IPS-15b (cell line): ENCODE measurements around the gene YOD1.

Experiments
- H3K27me3 ChIP-seq: one replicate; pipeline ENCODE4 v1.6.1; 2013; ENCODE audit warnings: low read length; ENCODE audit not compliant: control insufficient read depth, insufficient read depth
- H3K36me3 ChIP-seq: one replicate; pipeline ENCODE4 v1.6.1; 2013; ENCODE audit warnings: low read length; ENCODE audit not compliant: control insufficient read depth, insufficient read depth
- H3K4me1 ChIP-seq: one replicate; pipeline ENCODE4 v1.6.1; 2013; ENCODE audit warnings: mild to moderate bottlenecking, low read length; ENCODE audit not compliant: control insufficient read depth, insufficient read depth
- H3K4me3 ChIP-seq: one replicate; pipeline ENCODE4 v1.5.1; 2013; ENCODE audit warnings: low read depth, low read length
- H3K9ac ChIP-seq: one replicate; pipeline ENCODE4 v1.6.1; 2013; ENCODE audit warnings: low read depth, mild to moderate bottlenecking, low read length
- H3K9me3 ChIP-seq: one replicate; pipeline ENCODE4 v1.6.1; 2013; ENCODE audit warnings: mild to moderate bottlenecking, low read length; ENCODE audit not compliant: control insufficient read depth, insufficient read depth

The YOD1 gene

DNA sequence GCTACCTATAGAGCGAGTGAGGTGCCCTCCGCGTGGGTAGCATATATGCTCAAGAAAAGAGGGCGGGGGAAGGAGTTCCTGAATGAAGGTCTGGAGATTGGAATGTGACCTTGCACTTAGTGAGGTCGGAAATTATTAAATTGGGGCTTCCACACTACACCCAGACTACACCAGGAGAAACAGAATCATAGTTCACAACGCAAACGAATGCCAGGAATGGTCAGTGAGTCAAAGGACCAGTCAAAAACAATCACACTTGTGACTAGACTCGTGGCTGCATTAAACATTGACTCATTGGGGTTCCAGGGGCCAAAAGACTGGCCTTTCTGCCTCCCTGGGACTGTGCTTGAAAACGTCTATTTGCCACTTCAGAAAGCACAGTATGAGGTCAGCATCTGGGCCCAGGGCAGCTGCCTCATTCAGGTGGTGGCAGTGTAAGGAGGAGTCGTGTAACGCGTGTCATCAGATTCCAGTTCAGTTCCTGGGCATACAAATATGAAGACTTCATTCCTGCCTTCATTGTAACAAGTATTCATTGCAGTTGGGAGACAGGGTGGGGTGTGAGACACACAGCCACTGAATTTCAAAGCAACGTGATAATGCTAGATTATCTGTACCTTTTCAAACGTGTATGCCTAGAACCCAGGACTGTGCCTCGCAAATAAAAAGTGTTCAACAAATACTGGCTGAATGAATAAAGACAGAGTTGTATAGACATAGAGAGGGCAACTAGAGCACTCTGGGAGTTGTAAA is at the start of gene YOD1:
Gene YOD1 (minus strand): TSS at position 18 of the 753 bp plus-strand sequence. CDS start 178 bp downstream, outside the sequence.
- peak within 1 kb of the TSS; percentile 95 for H3K4me3 ChIP-seq

DNA sequence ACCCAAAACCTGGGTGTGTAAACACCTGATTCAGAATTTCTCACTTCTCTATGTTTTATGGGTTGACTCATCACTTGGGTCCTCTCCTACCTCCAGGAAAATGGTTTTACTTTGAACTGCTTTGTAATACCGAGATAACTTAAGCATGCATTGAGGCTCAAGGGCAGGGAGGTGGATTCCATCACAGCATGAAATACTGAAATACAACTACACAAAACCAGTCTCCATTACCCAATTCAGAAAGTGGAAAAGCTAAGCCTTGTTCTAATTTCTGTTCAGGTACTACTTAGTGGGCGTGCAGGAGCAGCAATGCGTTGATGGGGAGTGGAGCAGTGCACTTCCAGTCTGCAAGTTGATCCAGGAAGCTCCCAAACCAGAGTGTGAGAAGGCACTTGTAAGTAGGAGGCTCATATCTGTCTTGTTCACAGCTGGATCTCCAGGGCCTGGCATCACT is 46.9 kb upstream of the YOD1 start:
- Histone ChIP-seq H3K36me3 (no peaks in the 10 kb centered on the region), H3K4me1 (no peaks in the 10 kb centered on the region), H3K27me3 (no peaks in the 10 kb centered on the region), H3K9ac (no peak overlapping the region), H3K9me3 (peaks cover 6% of the 10 kb centered on the region), H3K4me3 (no peak overlapping the region)

More for the DNA sequence above, at the start of gene YOD1:
- Histone ChIP-seq H3K36me3 (peaks cover 10% of the 10 kb centered on the region), H3K27me3 (no peaks in the 10 kb centered on the region), H3K4me1 (peaks cover 18% of the 10 kb centered on the region), H3K9me3 (no peaks in the 10 kb centered on the region), H3K9ac (peak within 1 kb of the TSS; percentile 92)

DNA sequence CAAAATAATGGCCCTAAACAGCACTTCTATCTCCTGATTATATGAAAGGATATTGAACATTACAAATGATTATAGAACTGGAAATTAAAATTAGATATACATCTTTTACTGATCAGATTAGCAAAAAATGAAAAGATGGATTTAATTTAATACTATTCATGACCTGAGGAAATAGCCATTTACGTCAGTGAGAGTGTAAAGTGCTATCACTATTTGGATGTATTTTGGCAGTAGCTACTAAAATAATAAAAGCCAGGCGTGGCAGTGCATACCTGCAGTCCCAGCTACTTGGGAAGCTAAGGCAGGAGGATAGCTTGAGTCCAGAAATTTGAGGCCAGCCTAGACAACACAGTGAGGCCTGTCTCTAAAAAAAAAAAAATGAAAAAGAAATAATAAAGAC is 42.9 kb upstream of the YOD1 start:
- H3K9ac ChIP-seq, result no peak overlapping the region
- no peaks in the 10 kb centered on the region for H3K36me3 ChIP-seq
- H3K4me3 ChIP-seq, result no peak overlapping the region
- no peaks in the 10 kb centered on the region for H3K27me3 ChIP-seq
- no peaks in the 10 kb centered on the region for H3K4me1 ChIP-seq
- H3K9me3 ChIP-seq, result peaks cover 6% of the 10 kb centered on the region

DNA sequence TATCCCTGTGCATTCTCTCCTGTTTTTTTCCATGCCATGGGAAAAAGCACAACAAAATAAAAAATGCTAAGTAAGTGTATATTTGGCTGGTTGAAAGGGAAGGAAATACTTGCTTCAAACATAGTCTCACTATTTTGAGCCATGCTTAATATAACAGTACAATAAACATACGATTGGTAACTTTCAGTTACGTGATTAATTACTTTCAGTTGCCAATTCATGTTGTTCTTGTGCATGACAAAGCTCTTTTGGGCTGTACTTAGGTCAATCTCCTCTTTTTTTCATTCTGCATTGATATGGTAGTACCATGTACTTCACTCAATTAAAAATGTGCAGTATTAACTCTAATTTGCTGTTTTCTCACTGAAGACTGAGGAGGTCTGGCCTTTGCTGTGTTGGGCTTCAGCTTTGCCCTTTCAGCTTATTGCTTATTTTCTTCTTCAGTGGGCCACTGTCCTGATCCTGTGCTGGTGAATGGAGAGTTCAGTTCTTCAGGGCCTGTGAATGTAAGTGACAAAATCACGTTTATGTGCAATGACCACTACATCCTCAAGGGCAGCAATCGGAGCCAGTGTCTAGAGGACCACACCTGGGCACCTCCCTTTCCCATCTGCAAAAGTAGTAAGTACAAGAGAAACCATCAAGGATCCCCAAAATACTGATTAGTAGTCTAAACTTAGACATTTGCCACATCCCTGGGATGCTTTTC is 40.3 kb upstream of the YOD1 start:
- Histone ChIP-seq H3K36me3 (no peaks in the 10 kb centered on the region), H3K27me3 (no peaks in the 10 kb centered on the region), H3K9me3 (no peaks in the 10 kb centered on the region), H3K9ac (no peak overlapping the region), H3K4me1 (no peaks in the 10 kb centered on the region), H3K4me3 (no peak overlapping the region)

DNA sequence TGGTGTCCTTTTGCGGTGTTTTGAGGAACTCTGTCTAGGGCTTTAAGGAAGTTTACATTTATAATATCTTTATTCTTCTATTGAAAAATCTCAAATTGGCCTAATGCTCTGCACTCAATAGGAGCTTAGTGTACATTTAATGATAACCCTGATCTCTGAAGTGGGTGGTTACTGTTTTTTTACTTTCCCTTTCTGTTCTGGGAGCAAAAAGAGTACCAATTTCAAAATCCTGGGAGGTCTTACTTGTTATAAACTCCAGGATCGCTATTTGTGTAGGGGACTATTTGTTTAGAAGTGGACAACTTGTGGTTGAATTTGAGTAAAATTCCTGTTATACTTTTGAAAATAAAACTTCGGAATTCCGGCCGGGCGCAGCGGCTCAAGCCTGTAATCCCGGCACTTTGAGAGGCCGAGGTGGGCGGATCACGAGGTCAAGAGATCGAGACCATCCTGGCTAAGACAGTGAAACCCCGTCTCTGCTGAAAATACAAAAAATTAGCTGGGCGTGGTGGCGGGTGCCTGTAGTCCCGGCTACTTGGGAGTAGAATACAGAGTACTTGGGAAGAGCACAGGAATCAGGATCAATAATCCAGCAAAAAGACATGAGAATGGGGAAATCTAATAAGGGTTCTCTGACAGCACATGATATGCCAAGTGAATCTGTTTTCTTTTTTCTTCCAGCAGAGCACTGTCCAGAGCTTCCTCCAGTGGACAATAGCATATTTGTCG is 38.8 kb upstream of the YOD1 start:
- no peak overlapping the region for H3K9ac ChIP-seq
- no peaks in the 10 kb centered on the region for H3K27me3 ChIP-seq
- H3K4me1 ChIP-seq, result no peaks in the 10 kb centered on the region
- H3K9me3 ChIP-seq, result no peaks in the 10 kb centered on the region
- H3K36me3 ChIP-seq, result no peaks in the 10 kb centered on the region
- H3K4me3 ChIP-seq, result no peak overlapping the region

DNA sequence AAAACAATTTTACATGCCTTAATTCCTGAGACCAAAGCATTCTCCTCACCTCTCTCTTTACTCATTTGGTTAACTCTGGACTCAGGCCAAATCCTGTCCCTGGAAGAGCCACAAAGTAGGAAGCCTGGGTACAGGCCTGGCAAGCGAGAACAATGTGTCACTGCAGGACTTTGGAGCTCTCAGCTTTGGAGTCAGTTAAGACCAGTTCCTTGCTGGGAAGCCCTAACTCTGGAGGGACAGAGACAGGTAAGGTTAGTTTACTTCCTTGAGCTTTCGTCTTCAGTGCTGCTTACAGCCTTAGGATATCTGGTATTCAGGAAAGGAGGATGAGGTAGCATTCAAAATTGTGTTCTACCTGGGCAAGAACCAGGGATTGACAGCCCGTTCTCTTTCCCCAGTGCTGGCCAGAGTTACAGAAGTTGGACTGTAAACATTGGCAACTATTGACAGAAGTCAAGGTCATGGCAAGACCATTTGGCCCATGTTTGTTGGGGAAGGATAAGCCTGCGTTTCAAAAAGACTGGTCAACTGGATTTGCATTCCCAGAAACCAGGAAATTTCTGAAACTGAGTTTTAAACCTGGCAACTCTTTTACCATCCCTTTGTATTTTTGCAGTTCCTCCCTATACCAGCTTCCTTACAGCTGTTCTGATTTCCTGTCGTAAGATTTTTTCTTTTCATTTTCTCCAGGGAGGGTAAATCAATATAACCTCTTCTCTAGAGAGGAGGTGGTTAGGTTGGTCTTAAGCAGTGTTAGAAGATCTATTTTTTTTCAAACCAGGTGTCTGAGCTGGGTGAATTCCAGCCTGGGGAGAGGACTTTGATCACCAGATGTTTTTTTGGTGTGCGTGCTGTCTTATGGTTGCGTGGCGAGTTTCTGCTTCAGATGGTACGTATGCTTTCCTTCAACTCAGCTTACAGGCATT is 38.0 kb upstream of the YOD1 start, which contains the start of gene C4BPB:
Gene C4BPB (plus strand): TSS at position 160 of the 926 bp plus-strand sequence. CDS start 672 bp downstream, at position 832.
- no peak within 1 kb of the TSS for H3K4me3 ChIP-seq
- no peaks in the 10 kb centered on the region for H3K27me3 ChIP-seq

DNA sequence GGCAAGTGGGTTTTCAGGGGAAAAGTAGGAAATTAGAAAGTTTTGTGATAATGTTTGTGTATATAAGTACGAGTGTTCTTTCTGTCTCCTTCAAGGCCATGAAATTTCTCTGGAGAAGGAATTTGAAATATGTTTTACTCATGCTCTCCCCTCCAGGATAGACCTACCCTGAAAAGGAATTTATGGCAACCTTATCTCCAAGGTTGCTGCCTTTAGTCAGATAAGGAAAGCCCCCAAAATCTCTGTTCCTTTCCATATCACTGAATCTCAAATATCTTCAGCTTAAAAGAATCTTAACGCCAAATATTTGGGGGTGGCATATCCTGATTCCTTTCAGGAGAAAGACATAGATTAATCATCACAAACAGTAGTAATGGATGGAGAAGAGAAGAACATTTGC is 37.2 kb upstream of the YOD1 start:
- Histone ChIP-seq H3K4me1 (no peaks in the 10 kb centered on the region), H3K36me3 (no peaks in the 10 kb centered on the region), H3K9me3 (no peaks in the 10 kb centered on the region), H3K9ac (no peak overlapping the region), H3K4me3 (no peak overlapping the region), H3K27me3 (no peaks in the 10 kb centered on the region)

More for the DNA sequence above, 38.0 kb upstream of the YOD1 start, which contains the start of gene C4BPB:
- no peak within 1 kb of the TSS for H3K9ac ChIP-seq
- no peaks in the 10 kb centered on the region for H3K4me1 ChIP-seq
- H3K9me3 ChIP-seq, result no peaks in the 10 kb centered on the region
- no peaks in the 10 kb centered on the region for H3K36me3 ChIP-seq

DNA sequence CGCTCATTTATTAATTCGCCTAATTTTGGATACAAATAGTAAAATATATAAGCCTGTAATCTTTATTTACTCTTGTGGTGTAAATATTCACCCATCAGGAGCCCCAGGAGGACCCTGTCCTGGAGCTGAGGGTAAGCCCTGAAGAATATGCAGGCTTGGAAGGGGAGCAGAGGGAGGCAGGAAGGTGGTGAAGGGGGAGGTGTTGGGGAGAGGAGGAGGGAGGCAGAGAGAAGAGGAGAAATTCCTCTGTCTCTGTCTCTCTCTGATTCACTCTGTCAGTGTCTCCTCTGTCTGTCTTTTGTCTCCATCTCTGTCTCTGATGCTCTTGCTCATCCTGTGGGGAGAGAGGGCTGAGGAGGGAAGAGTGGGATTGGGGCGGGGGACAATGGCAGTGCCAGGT is 34.9 kb upstream of the YOD1 start:
- H3K9ac ChIP-seq, result no peak overlapping the region
- no peaks in the 10 kb centered on the region for H3K36me3 ChIP-seq
- H3K9me3 ChIP-seq, result no peaks in the 10 kb centered on the region
- no peaks in the 10 kb centered on the region for H3K27me3 ChIP-seq
- H3K4me1 ChIP-seq, result no peaks in the 10 kb centered on the region
- no peak overlapping the region for H3K4me3 ChIP-seq

DNA sequence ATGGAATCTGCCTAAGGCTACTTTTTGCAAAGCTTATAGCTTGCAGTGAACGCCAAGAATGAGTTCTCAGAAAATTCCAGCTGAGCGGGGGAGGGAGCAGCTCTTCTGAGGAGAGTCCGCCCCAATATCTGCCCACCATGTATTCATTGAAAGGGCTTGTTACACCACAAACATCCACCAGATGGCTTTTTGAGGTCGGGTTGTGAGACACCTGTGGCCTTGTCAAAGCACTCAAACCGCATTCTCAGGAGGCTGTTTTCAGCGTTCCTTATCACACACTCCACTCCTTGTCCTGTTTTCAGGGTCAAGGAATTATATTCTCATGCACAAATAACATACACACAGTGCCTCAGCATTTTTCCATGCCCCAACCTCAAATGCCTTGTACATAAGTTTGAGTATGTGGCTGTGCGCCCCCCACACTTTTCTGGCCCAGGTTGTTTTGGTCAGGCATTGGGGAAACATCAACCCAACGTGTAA is 33.7 kb upstream of the YOD1 start:
- no peak overlapping the region for H3K4me3 ChIP-seq
- no peaks in the 10 kb centered on the region for H3K4me1 ChIP-seq
- H3K36me3 ChIP-seq, result no peaks in the 10 kb centered on the region
- no peaks in the 10 kb centered on the region for H3K9me3 ChIP-seq
- H3K27me3 ChIP-seq, result no peaks in the 10 kb centered on the region
- H3K9ac ChIP-seq, result no peak overlapping the region

DNA sequence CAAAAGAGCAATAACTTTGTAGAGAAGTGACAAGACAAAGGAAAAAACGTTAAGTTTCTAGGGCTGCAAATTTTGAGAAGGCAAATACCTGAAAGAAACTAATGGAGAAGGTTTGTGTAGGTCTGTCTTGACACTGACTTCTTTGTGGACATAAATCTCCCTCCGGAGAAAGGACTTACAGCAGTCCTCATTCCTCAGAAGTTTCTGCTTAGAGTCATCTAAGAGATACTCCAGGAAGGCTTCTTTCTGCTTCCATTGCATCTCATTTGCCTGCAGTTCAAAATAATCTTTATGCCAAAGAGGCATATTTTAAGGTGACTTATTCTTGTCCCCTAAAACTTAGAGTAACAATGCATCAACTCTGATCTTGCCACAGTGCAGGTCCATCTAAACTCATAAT is 33.2 kb upstream of the YOD1 start:
- Histone ChIP-seq H3K9me3 (no peaks in the 10 kb centered on the region), H3K4me3 (no peak overlapping the region), H3K9ac (no peak overlapping the region), H3K27me3 (no peaks in the 10 kb centered on the region), H3K4me1 (no peaks in the 10 kb centered on the region), H3K36me3 (no peaks in the 10 kb centered on the region)

DNA sequence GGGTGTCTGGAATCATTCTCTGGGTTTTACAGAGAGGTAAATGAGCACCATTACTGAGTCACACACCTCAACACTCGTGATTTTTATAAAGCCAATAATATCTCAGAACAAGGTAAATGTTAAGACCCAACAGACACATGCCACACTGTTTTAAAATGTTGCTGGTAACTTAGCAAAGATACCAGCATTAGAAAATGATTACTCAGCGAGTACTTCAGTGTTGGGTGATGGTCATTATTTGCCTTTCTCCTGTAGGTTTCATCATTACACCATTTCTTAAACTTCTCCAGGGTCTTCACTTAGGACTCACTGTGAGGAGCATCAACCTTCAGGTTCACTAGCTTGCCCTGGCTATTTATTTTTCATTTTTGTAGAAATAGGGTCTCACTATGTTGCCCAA is 30.8 kb upstream of the YOD1 start:
- no peak overlapping the region for H3K9ac ChIP-seq
- no peaks in the 10 kb centered on the region for H3K27me3 ChIP-seq
- no peak overlapping the region for H3K4me3 ChIP-seq
- no peaks in the 10 kb centered on the region for H3K9me3 ChIP-seq
- no peaks in the 10 kb centered on the region for H3K4me1 ChIP-seq
- no peaks in the 10 kb centered on the region for H3K36me3 ChIP-seq
